NB4 (cell line): ENCODE results near the gene HNF1B.

Experiments used
- DNase-seq: peaks from one replicate; pipeline ENCODE4 v3.0.0; 2010; ENCODE audit warnings: low read depth
- H3K4me3 ChIP-seq: one replicate; pipeline ENCODE4 v1.5.1; 2011; ENCODE audit warnings: mild to moderate bottlenecking, low read depth, low read length, moderate library complexity
- CTCF ChIP-seq: IDR thresholded peaks from one replicate; pipeline ENCODE4 v1.5.1; 2012; ENCODE audit warnings: low read depth, low read length
- MAX ChIP-seq: IDR thresholded peaks from 2 replicates; pipeline ENCODE4 v1.6.1; 2011; ENCODE audit warnings: low read depth, low read length
- MYC ChIP-seq: IDR thresholded peaks from 2 replicates; pipeline ENCODE4 v1.6.1; 2011; ENCODE audit warnings: low read depth, low read length
- POLR2A ChIP-seq: IDR thresholded peaks from 2 replicates; pipeline ENCODE4 v1.6.1; 2011; ENCODE audit warnings: mild to moderate bottlenecking; ENCODE audit not compliant: insufficient read length; ENCODE audit errors: extremely low read depth

The HNF1B gene

GRCh38 chr17:37671824-37672547 is 72.9 kb downstream of the HNF1B start:
- no peak for DNase-seq
- H3K4me3 ChIP-seq = no peak overlapping the region
- TF ChIP-seq POLR2A (no peak), CTCF (no peak), MYC (no peak), MAX (no peak)

- DNase-seq = no peak
These were observed 73.6 kb downstream of the HNF1B start for GRCh38 chr17:37671028-37671823.

GRCh38 chr17:37667039-37667438 is 77.8 kb downstream of the HNF1B start:
- DNase-seq = no peak
- TF ChIP-seq MYC (no peak), POLR2A (no peak), MAX (no peak), CTCF (no peak)
- no peak overlapping the region for H3K4me3 ChIP-seq

More at GRCh38 chr17:37671028-37671823, 73.6 kb downstream of the HNF1B start:
- no peak overlapping the region for H3K4me3 ChIP-seq
- no peak for TF ChIP-seq POLR2A
- no peak for TF ChIP-seq CTCF
- TF ChIP-seq MYC = no peak
- no peak for TF ChIP-seq MAX

GRCh38 chr17:37664214-37664613 is 80.6 kb downstream of the HNF1B start:
- no peak overlapping the region for H3K4me3 ChIP-seq
- DNase-seq = no peak
- TF ChIP-seq CTCF (no peak), POLR2A (no peak), MYC (no peak), MAX (no peak)

- no peak for TF ChIP-seq CTCF
- no peak for TF ChIP-seq MYC
- TF ChIP-seq MAX = no peak
- no peak for TF ChIP-seq POLR2A
- no peak for DNase-seq
- no peak overlapping the region for H3K4me3 ChIP-seq
These were observed 82.5 kb downstream of the HNF1B start for GRCh38 chr17:37662353-37662752.
